GM21786 (cell line): ENCODE measurements around the gene DHRS3.

Experiments used
- ATAC-seq: cut with Tn5 transposase; IDR thresholded peaks from one replicate; pipeline ENCODE4 v1.9.1; 2021; ENCODE audit not compliant: unreplicated experiment

DHRS3 gene

GRCh38 chr1:12521096-12521495 lies 96.9 kb downstream of the DHRS3 start:
- no peak for ATAC-seq

GRCh38 chr1:12519693-12520364 lies 98.2 kb downstream of the DHRS3 start:
- no peak for ATAC-seq

DNA sequence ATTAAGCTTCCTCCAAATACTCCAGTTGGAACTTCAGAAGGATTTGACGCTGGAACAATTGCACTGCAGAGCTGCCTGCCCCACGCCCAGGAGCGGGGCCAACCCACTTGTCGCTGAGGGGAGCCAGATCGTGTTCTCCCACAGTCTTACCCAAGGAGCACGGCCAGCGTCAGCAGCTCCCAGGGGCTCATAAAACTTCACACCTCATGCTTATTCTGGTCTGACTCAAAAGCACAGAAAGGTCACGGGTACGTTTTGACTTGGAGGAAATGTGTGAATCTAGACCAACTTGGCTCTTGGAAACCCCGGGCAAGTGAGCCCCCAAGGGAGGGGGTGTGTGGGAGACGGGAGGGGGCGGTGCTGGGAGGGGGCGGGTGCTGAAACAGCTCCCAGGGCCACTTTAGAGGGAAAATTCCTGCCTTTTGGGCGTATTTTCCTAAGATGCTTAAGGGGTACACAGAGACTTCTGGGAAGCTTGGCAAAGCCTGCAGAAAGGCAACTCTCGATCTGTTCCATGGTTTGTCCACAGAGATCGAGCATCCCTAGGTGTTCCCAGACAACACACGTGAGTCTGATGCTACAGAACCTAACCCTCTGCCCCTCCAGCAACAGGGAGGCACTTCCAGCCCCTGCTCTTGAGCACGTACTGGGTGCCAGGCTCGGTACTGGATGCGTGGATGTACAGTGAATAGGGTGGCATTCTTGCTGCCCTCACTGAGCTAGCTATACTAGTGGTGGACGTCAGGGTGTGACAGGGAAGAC lies 98.9 kb downstream of the DHRS3 start:
- no peak for ATAC-seq
